Liver (tissue), 3 donors: ENCODE results near the gene ZNF740.

Experiments used
- ATF3 ChIP-seq: IDR thresholded peaks from 2 replicates; pipeline ENCODE4 v1.6.1; 2016; ENCODE audit warnings: antibody characterized with exemption
- CTCF ChIP-seq: fragments of 150-350 bp; IDR thresholded peaks from 2 replicates; pipeline ENCODE4 v1.5.1; 2017; ENCODE audit warnings: improper control_type of control experiment, low read depth, low read length; ENCODE audit not compliant: missing input control
- FOXA1 ChIP-seq: IDR thresholded peaks from 2 replicates; pipeline ENCODE4 v1.6.1; 2016; ENCODE audit warnings: antibody characterized with exemption
- RAD21 ChIP-seq, 2 donors: IDR thresholded peaks; 2 replicates each; pipeline ENCODE4 v1.6.1; 2016; ENCODE audit warnings: antibody characterized with exemption in 2 of 2, mild to moderate bottlenecking in 2 of 2
- REST ChIP-seq: IDR thresholded peaks from 2 replicates; pipeline ENCODE4 v1.6.1; 2016; ENCODE audit warnings: antibody characterized with exemption, mild to moderate bottlenecking
- SP1 ChIP-seq: IDR thresholded peaks from 2 replicates; pipeline ENCODE4 v1.6.1; 2018; ENCODE audit warnings: antibody characterized with exemption, mild to moderate bottlenecking
- YY1 ChIP-seq: IDR thresholded peaks from 2 replicates; pipeline ENCODE4 v1.6.1; 2016; ENCODE audit warnings: antibody characterized with exemption, mild to moderate bottlenecking
- donor health status: healthy.
- donor health status: healthy.

- TF ChIP-seq CTCF = no peak
- TF ChIP-seq FOXA1 = no peak
- no peak for TF ChIP-seq RAD21 (IDR thresholded peaks at IDR 0.05)
- TF ChIP-seq YY1 = no peak
- no peak for TF ChIP-seq ATF3
- no peak for TF ChIP-seq SP1
- TF ChIP-seq REST = no peak
These were observed 59.2 kb downstream of the ZNF740 start for GRCh38 chr12:53239643-53240258.
